Stomach (tissue), 4 donors: ENCODE measurements around the gene GRM3.

ENCODE experiments used
- EP300 ChIP-seq: sonication (generic); formaldehyde crosslinking; IDR thresholded peaks from one replicate; pipeline ENCODE4 v1.6.1; 2017; ENCODE audit warnings: antibody characterized with exemption
- POLR2A ChIP-seq, 4 donors: fragments of 450-650 bp; IDR thresholded peaks; one replicate each; pipeline ENCODE4 v1.6.1; 2016; ENCODE audit warnings: antibody characterized with exemption in 4 of 4, control low read depth in 2 of 4, mild to moderate bottlenecking in 1 of 4, moderate library complexity in 1 of 4
- POLR2AphosphoS5 ChIP-seq, 3 donors: sonication (generic); formaldehyde crosslinking; IDR thresholded peaks; one replicate each; pipeline ENCODE4 v1.6.1; 2016; ENCODE audit warnings: antibody characterized with exemption in 3 of 3
- TF ChIP-seq, protein P1 (sequence below), 7 experiments: fragments of 450-650 bp in 4 of 7; fragments of 200-600 bp in 3 of 7; sonication (generic) in 3 of 7; IDR thresholded peaks; one replicate each; pipeline ENCODE4 v1.5.1; 2016 to 2019; ENCODE audit warnings: antibody characterized with exemption in 7 of 7, control low read depth in 2 of 7, mild to moderate bottlenecking in 1 of 7

DNA sequence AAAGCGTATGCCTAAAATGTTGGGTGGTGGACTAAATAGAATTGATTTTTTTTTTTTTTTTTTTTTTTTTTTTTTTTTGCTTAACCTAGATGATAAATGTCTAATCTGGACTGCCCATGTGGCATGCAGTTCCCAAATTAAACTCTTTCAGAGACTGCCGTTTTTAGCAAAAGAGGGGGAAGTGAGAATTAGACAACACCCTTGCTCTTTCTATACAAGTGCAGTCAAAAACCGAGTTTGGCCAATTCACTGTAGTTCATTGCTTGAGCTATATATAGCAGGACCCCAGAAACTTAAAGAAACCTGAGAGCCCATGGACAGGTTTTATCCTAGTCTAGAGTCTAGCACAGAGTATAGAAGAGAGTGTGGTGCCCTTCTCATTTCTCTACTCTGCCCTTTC is 141.9 kb downstream of the GRM3 start:
- TF ChIP-seq POLR2A (IDR thresholded peaks at IDR 0.05), result no peak
- TF ChIP-seq, protein P1, sequence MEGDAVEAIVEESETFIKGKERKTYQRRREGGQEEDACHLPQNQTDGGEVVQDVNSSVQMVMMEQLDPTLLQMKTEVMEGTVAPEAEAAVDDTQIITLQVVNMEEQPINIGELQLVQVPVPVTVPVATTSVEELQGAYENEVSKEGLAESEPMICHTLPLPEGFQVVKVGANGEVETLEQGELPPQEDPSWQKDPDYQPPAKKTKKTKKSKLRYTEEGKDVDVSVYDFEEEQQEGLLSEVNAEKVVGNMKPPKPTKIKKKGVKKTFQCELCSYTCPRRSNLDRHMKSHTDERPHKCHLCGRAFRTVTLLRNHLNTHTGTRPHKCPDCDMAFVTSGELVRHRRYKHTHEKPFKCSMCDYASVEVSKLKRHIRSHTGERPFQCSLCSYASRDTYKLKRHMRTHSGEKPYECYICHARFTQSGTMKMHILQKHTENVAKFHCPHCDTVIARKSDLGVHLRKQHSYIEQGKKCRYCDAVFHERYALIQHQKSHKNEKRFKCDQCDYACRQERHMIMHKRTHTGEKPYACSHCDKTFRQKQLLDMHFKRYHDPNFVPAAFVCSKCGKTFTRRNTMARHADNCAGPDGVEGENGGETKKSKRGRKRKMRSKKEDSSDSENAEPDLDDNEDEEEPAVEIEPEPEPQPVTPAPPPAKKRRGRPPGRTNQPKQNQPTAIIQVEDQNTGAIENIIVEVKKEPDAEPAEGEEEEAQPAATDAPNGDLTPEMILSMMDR (IDR thresholded peaks at IDR 0.05), result no peak
- no peak for TF ChIP-seq EP300
- no peak for TF ChIP-seq POLR2AphosphoS5 (IDR thresholded peaks at IDR 0.05)
